Activated naive CD4-positive, alpha-beta T cell (primary cell): Measurements from ENCODE around the gene PGS1.

Source experiments
- DNase-seq, 4 experiments: peaks; one replicate each; lab custom pipeline; 2025; lab: John Stamatoyannopoulos, UW

PGS1 gene

DNA sequence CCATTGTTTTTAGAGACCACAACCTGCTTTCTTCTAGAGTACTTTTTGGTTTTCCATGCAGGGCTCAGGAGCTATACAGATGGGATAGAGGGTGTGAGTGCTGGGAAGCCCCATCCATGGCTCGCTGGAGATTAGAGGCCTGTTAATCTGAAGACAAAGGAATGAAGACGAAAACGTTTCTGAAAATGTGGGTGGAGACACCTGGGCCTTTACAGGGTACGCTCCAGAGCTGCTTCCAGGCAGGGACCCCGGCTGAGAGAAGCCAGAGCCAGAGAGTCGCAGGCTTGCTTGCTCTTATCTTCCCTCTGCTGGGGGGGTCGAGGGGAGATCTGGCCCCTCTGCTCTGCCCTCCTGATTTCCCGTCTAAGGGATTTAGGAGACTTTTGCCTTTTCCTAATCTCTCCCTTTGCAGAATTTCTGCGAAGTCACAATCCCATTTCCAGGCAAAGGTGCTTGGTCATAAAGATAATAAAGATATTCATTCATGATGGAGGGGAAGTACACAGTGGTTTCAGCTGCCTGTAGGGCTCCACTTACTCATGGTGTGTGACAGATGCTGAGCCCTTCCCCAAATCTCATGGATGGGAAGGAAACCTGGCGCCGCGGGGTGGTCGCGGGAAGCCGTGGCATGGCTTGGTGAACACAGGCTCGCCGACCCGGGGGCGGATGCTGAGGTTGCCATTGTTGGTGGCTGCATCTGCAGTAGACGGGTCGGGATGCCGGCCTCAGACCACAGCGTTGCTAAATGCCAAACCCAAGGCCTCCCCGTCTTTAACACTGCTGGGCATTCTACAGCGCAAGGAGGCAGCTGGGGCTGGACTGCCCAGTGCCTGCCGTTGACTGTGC, 13.8 kb upstream of the PGS1 start:
- no peak for DNase-seq

DNA sequence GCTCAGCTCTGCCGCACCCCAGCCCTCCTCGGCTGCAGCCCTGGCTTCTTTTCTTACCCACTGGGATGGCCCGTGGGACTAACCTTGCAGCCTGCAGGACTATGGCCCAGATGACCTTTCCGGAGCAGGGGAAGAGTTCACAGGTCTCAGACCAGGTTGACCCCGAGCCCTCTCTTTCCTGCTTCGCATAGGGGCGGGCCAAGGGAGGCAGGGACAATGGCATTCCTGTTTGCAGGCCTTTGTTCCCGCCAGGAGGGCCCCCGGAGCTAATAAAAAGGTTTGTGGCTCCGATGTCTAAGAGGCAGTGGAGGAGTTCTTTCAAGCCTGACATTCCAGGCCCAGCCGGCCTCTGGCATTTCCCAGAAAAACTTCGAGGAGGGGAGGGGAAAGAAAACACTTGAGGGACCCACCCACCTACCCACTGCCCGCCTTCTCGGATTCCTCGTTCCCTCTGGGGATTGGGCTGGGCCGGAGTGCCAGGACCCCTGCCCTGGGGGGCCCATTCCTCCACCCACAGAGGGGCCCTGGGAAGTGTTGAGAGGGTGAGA, 12.8 kb upstream of the PGS1 start:
- no peak for DNase-seq

DNA sequence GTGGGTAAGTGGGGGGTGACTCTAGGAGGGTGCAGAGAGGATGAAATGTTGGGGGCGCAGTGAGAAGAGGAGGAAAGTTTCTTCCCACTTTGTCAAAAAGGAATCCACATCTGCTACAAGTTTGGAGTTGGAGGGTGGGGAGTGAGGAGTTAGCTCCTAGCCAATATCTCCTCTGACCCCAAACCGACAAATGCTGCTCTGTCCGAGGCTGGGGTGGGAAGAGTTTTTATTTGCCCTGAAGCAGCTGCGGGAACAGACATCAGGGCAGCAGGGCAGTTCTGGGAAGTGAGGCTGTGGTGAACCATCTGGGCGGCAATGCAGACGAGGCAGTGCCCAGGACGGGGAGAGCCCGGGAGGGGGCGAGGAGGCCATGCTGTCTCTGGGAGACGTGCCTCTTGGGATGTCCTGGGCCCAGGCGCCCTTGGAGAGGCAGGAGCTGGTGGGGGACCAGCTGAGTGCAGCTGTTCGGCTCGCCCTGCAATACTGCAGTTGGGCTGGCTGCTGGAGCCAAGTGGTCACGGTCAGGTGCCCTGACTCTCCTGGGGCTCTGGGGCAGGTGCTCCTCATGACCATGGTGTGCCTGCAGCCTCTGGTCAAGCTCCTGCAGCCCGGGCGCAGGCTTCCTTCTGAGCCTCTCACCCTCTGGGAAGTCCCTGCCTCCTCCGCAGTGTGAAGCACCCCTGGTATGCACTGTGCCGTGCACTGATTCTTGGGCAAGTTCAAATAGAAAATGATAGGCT, 12.2 kb upstream of the PGS1 start:
- DNase-seq: no peak

DNA sequence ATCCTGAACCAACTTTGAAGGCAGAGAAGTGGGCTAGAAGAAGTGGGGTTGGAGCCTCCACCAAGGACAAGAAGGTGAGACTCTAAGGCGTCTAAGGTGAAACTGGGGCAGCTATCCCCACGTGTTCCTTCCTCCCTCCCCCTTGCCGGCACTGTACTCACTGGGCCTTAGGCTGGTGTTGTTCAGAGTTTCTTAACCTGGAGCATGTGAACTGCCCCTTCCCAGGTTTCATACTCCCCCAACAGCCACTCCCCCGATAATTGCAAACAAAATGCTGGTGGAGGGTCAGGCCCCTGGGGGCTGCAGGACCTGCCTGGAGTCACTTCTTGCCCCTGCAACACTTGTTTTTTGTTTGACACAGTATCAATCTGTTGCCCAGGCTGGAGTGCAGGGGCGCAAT, 11.3 kb upstream of the PGS1 start:
- no peak for DNase-seq

DNA sequence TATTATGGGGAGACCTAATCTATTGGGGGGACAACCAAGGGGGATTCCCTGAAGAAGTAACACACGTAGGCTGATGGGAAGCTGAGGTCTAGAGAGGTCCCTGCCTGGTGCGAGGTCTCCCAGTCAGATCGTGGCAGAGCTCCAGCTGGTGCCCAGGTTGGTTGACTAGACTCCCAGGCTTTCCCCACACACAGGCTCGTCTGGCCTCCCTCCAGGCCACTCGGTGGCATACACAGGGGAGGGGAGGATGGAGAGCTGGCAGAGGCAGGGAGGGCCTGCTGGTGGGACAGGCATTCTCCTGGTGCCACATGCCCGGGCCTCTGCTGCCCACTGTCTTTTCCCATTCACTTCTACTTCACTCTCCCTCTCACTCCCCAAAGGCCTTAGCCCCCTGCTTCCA, 10.1 kb upstream of the PGS1 start:
- no peak for DNase-seq

DNA sequence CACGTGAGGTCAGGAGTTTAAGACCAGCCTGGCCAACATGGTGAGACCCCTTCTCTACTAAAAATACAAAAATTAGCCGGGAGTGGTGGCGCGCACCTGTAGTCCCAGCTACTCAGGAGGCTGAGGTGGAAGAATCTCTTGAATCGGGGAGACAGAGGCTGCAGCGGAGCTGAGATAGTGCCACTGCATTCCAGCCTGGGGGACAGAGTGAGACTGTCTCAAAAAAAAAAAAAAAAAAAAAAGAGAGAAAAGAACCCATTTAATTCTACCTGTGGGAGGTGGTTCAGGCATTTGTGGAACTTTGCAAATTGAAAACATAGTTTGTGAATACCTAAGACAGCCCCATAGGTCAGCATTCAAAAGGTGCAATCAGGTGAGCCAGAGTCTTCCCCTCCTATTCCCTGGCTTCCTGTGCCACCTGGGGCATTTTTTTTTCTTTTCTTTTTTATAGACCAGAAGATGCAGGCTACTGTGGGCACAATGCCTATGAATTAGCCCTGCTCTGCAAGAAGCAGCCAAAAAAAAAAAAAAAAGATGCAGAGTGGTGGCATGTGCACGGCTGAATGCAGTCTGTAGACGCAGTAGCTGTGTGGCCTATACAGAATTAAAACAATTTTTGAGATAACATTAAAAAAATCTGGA, 9.5 kb upstream of the PGS1 start:
- no peak for DNase-seq

DNA sequence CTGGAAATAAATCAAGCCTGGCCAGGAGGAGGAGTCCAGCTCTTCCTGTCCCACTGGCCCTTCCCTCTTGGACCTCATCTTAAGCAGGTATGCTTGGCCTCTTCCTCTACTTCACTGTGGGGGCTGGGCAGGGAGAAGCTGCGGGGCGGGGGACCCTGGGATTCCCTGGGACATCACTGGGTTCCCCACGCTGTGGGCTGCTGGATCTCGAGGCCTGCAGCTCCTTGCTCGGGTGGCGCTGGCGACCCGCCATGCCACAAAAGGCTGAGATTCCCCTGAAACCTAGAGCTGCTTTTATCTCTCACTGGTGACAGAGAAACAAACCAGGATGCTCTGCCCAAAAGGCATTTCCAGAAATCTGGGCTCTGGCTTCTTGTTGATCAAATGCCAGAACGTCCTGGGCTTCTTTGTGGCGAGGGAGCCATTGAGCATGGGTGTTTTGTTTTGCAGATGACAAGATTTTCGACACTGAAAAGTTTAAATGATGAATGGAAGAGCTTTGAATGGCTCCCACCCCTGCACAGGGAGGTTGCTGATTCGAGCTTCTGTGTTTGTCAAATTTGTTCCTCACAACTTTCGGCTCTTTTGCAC, 8.6 kb upstream of the PGS1 start:
- no peak for DNase-seq

DNA sequence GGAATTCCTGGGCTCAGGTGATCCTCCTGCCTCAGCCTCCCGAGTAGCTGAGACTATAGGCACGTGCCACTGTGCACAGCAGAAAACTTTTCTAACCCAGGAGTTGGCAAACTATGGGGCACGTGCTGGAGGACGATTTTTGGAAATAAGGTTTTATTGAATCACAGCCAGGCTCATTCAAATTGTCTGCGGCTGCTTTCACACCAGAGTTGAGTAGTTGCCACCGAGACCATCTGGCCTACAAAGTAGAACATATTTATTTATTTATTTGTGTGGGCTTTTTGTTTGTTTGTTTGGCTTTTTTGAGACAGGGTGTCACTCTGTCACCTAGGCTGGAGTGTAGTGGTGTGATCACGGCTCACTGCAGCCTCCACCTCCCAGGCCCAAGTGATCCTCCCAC, 7.4 kb upstream of the PGS1 start:
- DNase-seq: no peak

DNA sequence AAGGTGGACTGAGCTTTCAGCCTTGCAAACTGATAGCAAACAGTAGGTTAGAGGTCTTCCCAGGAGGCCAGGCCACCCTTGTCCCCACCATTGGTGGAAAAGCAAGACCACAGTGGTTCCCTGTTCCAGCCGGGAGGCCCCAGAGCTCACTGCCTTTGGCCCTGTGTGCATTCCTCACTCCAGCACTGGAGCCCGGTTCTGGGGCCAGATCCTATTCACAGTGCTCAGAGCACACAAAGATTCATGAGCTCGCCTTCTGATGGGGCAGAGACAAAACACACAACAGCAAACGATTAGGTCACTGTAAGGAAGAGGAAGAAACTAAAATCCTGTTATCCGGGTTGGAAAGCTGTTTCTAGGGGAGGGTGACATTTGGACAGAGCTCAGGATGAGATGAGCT, 5.6 kb upstream of the PGS1 start:
- no peak for DNase-seq

DNA sequence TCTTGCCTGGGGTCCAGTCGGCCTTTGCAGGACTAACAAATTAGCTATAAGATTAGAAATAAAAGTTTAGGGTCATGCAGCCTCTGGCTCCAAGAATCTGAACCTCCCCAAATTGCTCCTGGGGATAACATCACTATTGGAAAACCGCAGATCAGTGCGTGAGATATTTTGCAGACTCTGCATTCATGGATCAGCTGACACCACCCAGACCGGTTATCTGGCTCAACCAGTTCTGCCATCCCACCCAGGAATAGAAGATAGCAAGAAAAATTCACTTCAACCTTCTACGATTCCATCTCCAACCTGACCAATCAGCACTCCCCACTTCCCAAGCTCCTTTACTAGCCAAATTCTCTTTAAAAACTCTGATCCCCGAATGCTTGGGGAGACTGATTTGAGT, 4.3 kb upstream of the PGS1 start:
- no peak for DNase-seq

DNA sequence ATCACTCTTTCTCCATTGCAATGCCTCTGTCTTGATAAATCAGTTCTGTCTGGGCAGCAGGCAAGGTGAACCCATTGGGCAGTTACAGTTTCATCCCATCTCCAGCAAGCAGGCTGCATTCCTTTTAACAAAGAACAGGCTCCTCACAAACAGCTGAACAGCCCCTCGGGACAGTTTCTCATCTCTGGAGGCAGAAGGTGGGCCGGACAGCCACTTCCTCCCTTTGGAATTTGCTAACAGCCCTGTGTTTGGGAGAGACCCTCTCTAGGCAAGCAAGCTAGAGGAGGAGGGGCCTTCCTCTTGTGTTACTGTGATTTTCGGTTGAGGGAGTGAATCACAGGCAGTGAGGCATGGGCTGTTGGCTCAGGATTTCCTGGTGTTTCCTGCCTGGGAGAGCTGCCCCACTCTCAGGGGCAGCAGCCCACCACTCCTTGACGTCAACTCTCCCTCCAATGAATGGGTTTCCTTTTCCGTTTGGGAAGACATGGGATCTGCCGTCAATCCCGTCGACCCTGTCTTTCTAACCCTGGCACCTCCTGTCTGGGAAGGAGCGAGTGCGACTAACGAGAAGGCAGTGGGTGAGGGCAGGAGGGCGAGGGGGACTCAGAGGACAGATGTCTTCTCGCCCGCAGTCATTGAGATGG, 3.7 kb upstream of the PGS1 start:
- DNase-seq: no peak

DNA sequence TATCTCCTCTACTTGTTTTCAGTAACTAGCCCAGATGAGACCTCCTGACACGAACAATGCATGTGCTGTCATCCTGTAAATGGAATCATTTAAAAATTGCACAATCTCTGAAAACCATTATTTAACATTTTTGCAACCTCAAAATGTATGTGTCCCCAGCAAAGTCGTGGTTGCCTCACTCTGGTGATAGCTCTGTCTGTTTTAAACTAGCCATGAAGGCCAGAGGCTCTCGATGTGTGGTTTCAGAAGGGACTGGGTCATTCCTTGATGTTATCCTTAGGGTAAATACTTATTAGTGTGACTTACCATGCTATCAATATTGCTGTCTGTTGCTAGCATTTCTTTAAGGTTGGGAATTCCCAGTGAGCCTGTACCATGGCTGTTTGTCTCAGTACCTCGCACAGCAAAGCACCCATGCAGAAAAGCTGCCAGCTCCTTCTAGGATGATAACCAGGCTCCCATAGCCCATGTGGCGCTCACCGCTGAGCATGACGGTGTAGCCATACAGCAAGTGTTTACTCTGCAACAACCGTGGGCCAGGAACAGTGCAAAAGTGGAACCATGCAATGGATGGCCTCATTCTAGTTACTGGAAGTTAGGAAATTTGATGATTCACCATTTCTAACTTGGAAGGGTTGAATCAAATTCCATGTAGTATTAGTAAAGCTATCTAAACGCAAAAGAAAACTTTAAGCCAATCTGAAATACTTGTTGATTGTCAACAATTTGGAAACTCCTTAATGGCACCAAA, 2.9 kb upstream of the PGS1 start:
- no peak for DNase-seq

DNA sequence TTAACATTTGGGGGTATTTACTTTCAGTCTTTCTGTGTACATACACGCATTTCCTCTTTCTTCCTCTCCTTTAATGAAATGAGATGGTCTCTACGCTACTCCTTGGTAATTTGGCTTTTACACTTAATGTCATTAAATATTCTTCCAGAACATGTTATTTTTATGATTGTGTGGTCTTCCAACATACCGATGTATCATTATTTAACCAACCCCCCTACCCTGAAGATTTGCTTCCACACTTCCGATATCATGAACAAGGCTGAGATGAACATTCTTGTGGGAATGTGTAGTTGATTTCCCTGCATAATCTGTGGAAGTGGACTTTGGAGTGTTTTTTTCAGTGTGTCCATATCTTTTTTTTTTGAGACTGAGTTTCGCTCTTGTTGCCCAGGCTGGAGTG, 2.3 kb upstream of the PGS1 start:
- no peak for DNase-seq

DNA sequence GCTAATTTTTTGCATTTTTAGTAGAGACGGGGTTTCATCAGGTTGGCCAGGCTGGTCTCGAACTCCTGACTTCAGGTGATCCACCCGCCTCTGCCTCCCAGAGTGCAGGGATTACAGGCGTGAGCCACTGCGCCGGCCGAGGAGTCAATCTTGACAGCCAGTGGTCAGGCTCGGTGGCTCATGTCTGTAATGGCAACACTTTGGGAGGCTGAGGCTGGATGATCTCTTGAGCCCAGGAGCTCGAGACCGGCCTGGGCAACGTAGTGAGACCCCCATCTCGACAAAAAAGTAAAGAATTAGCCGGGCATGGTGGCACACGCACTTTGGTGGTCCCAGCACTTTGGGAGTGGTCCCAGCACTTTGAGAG, 608 bp upstream of the PGS1 start:
- DNase-seq: no peak

DNA sequence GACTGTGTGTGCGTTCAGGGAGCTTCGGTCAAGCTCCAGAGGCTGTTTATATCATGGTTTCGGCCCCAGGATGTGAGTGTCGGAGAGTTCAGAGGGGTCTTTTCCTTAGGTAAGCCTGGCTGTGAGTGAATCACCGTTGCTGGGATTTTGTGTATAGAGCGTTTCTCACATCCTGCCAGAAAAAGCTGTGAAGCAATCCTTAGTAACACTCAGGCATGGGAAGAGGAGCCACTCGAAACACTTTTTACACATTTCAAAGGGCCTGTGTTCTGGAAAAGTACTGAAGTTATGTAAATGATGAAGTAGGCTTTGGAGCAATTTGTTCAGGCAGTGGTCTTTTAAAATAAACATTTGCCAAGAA, 662 bp downstream of the PGS1 start:
- DNase-seq: no peak

DNA sequence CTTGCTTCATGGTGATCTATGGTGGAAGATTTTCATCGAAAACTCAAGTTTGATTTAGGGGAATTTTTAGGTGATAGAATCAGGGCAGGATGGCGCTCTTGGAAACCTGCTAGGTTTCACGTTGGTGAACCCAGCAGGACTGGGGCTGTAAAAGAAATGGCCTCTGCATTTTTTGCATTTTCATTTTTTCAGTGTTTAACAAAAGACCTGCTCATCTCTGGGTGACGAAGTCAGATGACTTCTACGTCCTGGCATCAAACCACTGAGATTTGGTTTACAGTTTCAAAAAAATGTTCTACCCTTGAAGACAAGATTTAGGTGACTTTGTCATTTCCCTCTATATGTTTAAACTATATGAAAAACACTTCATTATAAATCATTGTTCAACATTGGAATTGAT, 1.9 kb downstream of the PGS1 start:
- no peak for DNase-seq

DNA sequence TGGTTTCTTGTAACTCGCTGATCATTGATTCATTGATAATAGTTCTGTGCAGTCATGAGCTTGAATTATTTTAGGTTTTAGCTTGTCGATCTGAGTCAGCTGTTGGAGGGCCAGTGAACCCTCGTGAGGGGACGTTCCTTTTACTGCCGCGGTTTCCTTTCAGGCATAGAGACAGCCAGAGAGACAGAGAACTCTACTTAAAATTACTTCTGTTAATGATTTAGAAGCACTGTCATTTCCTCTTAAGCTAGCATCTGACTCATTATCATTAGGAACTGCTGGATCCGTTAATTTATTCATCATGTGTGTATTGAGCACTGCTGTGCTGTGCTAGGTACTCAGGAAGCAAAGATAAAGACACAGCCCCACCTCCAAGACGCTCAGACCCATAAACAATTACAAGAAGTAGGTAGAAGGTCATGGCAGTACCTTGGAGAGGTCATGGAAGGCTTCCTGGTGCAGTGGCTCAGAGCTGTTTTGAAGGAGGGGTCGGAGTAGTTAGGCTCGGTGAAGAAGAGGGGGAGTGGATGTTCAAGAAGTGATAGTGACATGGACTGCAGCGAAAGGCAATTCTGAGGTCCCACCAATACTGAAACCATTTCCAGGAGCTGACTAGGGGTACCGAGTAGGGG, 3.3 kb downstream of the PGS1 start:
- no peak for DNase-seq

DNA sequence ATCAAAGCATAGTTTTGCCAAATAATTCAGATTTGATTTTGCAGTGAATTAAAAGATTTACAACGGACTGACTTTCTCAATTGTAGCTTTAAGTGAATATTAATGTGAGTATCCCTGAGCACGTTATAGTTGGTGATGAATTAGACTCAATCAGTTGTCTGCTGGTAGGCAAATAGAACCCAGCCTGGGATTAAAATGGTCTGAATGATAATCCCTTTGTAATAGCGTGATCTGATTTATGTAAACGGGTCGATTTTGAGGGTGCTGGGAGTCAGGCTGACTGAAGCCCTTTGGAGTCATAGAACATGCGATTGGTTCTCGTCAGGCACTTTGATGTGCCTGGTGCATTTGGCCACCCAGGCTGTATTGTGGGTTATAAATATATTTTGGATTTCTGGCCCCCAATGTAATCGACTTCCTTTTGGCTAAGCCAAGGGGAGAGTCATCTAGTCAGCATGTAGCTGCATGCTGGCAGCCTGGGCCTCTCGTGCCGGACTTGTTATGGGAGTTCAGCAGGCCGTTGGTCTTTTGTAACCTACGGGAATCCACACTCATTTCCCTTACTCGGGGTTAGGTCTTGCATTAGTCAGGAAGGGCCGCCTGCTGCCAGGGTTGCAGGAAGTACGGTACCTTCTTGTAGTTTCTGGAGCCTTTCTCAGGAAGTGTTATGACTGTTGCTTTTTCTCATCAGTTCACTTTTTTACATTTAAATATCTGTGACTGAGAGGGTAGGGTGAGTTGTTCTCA, 5.4 kb downstream of the PGS1 start:
- DNase-seq: no peak

DNA sequence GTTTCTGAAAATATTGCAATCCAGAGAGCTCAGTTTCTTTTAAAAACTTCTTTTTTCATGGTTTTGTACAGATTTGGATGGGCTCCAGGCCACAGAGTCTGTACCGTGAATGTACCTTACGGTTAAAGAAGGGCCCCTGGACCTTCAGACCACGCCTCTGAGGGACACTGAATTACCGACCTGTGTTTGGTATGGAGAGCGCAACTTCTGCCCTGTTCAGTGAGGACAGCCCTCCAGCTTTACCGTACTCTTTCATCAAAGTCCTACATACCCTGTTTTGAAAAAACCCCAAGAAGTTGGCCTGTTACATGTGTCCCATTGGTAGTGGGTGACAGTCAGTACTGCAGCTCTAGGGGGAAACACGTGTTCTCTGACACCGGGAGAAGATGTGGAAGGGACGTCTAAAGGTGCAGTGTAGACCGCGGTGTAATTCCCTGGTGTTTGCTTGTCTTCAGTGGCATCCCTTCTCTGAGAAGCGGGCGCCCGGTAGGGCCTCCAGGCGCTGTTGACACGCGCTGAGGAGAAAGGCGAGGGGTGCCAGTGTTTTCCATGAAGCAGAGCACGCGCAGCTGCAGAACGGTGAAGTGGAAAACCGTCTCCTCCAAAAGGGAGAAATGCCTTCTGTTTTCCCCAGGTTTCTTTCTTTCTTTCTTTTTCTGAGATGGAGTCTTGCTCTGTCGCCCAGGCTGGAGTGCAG, 6.2 kb downstream of the PGS1 start:
- no peak for DNase-seq
